Ramos (cell line): Measurements from ENCODE around the gene MARVELD2.
"Not testable (repeated sequence)": the region's sequence is repeated elsewhere in the genome, so short reads cannot be mapped to it uniquely, and the experiment has no call there.

ENCODE experiments used
- in situ Hi-C: fragments of 300-500 bp; cut with MboI; formaldehyde crosslinking; loops from one replicate; pipeline ENCODE4 v1.14.3; 2022; ENCODE audit warnings: low sequenced_read_pairs; ENCODE audit not compliant: unreplicated experiment

The MARVELD2 gene

DNA sequence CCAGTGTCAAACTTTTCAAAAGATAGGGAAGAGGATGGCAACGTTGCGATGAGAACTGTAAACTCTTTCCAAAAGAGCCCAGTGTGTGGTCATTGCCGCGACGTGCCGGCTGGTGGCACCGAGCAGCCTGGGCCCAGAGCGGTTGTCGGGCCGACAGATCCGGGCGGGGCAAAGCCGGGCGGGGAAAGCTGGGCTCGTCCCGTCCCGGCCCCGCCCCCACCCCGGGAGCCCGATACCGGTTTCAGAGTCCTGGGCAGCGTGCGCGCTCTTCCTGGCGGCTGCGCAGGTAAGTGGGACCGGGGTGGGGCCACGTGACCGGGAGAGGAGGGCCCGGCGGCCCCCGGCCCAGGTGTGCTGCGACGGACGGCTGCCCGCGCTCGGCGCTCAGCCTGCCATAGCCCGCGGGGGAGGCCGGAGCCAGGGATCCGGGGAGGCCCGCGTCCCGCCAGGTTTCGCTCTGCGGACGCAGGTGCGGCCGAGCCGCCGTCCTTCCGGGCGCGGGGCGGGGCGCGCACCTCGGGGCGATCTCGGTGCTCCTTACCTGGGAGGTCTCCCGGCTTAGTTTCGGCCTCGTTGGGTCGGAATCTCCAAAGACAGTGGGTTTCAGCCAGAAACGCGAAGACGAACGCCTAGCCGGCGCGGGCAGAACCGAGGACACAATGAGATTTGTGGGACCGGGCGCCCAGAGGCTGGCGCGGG, at the start of gene MARVELD2:
Gene MARVELD2 (plus strand): TSS at position 232 of the 699 bp plus-strand sequence. CDS start 4,270 bp downstream, outside the sequence.
- in situ Hi-C loops: no loop called here

- in situ Hi-C loops: no loop called here
These were observed 47.1 kb upstream of the MARVELD2 start for GRCh38 chr5:69367697-69368279.

- in situ Hi-C loops: no loop called here
These were observed 46.2 kb upstream of the MARVELD2 start for GRCh38 chr5:69368458-69369339.

- in situ Hi-C loops: no loop called here
These were observed 45.4 kb upstream of the MARVELD2 start, which contains the start of the genes AK6, RAD17 and TAF9 for GRCh38 chr5:69369340-69370121. Gene AK6, minus strand, starts transcription at chr5:69369520. Its CDS starts 30 bp downstream, at chr5:69369490. Gene RAD17, plus strand, starts transcription at chr5:69369818. Its CDS starts 2,391 bp downstream, at chr5:69372209. Gene TAF9, minus strand, starts transcription at chr5:69369520. Its CDS starts 3,783 bp downstream, at chr5:69365737.

DNA sequence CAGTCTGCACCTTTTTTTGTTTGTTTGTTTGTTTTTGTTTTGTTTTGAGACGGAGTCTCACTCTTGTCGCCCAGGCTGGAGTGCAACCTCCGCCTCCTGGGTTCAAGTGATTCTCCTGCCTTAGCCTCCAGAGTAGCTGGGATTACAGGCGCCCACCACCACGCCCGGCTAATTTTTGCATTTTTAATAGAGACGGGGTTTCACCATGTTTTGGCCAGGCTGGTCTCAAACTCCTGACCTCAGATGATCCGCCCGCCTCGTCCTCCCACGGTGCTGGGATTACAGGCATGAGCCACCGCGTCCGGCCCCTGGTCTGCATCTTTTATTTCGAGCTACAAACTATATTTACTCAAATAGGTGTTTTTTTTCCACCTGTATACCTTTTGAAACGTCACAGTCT, 44.6 kb upstream of the MARVELD2 start:
- in situ Hi-C loops: not testable (repeated sequence)

DNA sequence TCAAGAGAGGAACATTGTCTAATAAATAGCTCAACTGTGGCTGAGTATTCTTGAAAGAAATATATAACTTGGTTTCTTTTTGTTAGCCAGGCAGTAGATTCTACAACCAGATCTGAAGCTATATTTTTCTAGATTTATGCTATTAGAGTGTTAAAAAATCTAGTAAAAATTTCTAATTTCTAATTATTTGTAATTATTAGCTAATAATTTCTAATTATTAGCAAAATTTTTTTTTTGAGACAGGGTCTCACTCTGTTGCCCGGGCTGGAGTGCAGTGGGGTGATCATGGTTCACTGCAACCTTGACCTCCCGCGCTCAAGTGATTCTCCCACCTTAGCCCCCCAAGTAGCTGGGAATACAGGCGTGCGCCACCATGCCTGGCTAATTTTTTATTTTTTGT, 42.5 kb upstream of the MARVELD2 start:
- in situ Hi-C loops: no loop called here

DNA sequence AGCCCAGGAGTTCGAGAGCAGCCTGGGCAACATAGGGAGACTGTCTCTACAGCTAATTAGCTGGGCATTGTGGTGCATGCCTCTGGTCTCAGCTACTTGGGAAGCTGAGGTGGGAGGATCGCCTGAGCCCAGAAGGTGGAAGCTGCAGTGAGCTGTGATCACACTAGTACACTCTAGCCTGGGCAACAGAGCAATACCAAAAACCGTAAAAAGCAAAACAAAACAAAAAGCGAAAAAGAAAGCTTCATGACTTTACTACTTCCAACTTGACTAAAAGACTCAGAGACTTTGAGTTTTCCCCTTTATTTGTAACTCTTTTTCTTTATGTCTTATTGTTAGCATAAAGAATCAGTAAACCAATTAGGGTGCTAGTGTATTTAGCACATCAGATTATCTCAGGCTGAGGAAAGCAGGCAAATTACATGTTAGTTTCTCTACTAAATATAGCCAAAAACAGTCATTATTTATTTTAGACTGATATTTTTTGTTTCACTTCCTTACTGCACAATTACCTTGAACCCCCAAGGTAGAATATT, 39.9 kb upstream of the MARVELD2 start:
- in situ Hi-C loops: no loop called here

DNA sequence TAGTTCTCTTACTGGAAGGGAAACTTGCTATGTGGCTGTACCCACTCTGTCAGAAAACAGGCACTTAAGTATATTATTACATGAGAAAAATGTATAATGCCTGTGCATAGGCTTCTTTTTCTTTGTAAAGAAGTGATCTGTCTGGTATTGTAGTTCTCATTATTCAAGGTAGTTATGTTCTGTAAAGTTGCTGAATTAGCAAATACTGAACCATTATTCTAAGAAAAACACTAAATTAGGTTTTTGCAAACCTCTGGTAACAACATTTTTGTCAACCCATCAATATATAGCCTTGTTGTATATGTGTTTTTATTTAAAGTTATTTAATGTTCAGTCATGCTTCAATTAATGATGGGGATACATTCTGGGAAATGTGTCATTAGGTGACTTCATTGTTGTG, 36.5 kb upstream of the MARVELD2 start:
- in situ Hi-C loops: no loop called here

DNA sequence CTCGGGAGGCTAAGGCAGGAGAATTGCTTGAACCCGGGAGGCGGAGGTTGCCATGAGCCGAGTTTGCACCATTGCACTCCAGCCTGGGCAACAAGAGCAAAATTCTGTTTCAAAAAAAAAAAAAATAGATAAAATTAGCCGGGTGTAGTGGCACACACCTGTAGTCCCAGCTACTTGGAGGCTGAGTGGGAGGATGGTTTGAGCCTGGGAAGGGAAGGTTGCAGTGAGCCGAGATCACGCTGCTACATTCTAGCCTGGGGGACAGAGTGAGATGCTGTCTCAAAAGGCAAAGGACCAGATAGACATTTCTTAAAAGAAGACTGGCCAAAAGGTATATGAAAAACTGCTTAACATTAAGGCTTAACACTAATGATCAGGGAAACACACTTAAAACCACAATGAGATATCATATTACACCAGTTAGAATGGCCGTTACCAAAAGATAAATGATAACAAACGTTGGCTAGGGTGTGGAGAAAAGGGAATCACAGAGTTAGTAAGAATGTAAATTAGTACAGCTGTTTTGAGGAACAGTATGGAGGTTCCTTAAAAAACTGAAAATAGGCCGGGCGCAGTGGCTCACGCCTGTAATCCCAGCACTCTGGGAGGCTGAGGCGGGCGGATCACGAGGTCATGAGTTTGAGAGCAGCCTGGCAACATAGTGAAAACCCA, 10.1 kb upstream of the MARVELD2 start:
- in situ Hi-C loops: no loop called here

DNA sequence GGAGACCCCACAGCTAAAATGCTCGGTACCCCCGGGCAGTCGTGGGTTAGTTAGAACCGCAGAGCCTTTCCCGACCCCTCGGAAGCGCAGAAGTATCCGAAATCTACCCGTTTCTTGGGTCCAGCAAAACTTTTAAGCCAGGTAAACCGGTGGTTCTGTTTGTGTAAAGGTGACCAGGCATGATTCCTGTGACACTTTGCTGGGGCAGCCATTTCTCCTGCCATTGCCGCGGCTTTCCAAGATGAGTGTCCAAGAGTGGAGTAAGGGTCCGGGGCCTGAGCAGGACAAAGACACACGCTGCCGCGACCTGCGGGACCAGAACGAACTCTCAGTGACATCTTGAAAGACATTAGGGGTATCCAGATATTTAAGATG, 655 bp downstream of the MARVELD2 start:
- in situ Hi-C loops: no loop called here

DNA sequence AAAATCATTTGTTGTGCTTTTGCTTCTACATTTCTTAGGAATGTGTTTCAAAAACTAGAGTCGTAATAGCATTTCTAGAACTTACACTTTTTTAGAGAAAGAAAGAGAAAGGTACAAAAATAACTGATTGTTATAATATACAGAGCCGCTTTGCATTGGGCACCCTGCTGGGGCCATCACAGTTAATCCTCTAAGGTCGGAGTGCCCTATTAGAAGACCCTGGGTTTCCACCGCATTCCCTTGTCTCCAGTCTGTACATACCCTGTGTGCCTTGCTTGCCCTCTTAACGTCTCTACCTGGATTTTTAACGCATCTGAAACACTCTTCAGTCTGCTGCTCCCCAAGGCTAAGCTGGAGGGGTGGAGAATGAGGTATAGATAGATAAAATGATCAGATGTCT, 1.3 kb downstream of the MARVELD2 start:
- in situ Hi-C loops: no loop called here

DNA sequence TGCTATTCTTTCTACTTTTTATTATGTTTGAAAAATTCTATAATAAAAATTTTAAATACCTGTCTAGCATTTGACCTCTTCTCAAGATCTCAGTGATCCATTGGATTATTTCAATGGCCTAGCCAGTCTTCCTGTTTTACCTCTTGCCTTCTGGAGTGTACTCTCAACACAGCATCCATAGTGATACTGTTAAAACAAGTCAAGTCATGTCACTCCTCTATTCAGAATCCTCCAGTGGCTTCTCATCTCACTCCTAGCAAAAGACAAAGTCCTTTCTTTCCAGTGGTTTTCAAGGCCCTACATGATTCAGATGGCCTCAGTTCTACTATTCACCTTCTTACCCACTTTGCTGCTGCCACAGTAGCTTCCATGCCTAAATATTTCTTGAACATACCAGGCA, 1.8 kb downstream of the MARVELD2 start:
- in situ Hi-C loops: no loop called here

GRCh38 chr5:69418554-69418953, 3.6 kb downstream of the MARVELD2 start:
- in situ Hi-C loops: no loop called here

DNA sequence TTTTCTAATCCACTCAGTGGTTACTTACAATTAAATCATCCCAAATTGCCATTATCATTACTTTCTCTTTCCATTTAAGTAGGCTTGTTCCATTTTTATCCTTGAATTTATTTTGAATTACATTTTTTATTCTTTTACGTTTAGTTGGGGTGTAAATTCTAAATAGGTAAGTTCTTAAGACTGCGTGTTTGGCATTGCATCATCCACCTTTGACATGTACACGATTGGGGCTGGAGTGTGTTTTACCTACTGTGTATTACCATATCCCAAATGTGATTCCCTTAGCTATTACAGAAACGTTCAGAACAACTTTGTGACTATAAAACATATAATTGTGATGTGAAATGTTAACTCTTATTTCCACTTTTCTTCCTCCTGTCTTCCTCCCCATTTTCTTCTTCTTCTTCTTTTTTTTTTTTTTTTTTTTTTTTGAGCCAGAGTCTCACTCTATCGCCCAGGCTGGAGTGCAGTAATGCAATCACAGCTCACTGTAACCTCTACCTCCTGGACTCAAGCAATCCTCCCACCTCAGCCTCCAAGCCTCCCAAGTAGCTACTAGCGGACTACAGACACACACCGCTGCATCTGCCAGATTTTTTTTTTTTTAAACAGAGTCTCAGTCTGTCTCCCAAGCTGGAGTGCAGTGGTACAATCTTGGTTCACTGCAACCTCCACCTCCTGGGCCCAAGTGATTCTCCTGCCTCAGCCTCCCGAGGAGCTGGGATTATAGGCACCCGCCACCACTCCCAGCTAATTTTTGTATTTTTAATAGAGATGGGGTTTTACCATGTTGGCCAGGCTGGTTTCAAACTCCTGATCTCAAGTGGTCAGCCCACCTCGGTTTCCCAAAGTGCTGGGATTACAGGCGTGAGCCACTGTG, 16.7 kb downstream of the MARVELD2 start:
- in situ Hi-C loops: no loop called here

DNA sequence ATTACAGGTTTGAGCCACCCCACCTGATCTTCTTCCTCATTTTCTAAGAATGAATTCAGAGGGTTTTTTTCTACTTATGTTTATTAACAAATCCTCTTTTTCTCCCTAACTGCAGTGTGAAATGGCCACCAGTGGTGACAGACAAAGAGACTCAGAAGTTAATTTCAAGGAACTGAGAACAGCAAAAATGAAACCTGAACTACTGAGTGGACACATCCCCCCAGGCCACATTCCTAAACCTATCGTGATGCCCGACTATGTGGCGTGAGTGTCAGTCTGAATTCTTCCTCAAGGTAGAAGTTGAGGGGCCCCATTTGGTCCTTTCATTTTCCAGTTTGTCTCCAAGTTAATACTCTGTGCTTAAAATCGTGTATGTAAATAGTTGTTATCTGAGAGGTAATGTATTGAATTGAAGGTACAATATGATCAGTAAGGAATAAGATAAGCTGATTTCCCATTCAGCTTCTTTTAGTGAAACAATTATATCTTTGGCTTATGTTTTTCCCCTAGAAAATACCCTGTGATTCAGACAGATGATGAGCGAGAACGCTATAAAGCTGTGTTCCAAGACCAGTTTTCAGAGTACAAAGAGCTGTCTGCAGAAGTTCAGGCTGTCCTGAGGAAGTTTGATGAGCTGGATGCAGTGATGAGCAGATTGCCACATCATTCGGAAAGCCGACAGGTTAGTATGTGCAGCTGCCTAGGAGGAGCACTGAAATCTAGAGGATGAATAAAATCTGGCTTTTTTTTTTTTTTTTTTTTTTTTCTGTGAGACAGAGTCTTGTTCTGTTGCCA, 17.7 kb downstream of the MARVELD2 start:
- in situ Hi-C loops: no loop called here

DNA sequence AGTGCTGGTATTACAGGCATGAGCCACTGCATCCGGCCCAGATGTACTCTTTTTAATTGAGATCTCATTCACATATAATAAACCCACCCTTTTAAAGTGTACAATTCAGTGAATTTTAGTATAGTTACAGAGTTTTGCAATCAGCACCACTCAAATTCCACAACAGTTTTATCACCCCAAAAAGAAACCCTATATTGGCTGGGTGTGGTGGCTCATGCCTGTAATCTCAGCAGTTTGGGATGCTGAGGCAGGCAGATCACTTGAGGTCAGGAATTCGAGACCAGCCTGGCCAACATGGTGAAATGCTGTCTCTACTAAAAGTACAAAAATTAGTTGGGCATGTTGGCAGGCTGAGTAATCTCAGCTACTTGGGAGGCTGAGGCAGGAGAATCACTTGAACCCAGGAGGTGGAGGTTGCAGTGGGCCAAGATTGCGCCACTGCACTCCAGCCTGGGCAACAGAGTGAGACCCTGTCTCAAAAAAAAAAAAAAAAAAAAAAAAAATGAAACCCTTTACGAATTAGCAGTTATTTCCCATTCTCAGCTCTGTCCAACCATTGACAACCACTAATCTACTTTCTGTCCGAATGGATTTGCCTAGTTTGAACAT, 20.5 kb downstream of the MARVELD2 start:
- in situ Hi-C loops: not testable (repeated sequence)

DNA sequence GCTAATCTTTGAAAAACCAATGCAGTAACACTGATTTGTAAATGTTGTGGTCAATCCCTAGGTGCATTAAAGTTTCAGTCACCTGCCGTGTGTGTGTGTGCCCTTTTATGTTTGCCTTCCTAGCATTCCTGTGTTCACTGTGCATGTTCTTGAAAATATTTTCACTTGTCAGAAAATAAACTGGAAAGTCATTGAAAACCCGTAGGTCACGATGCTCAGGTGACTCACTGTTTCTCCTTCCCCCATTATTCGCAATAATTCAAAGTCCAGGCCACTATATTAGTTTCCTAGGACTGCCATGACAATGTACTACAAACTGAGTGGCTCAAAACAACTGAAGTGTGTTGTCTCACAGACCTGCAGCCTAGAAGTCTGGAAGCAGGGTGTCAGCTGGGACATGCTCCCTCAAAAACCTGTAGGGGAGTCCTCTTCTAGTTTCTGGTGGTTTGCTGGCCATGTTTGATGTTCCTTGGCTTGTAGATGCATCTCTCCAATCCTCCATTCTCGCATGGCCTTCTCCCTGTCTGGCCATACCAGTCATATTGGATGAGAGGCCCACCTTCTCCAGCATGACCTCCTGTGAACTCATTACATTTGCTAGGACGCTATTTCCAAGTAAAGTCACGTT, 29.3 kb downstream of the MARVELD2 start:
- in situ Hi-C loops: no loop called here
